Measurements from ENCODE around the gene POU2F3. TPM values are rescaled to one million over a fixed set of nuclear protein-coding genes. Genes with fewer than 3 reads are reported as not detected.

The POU2F3 gene
- total RNA-seq, 1 donor from 2014 or later = not detected

DNA sequence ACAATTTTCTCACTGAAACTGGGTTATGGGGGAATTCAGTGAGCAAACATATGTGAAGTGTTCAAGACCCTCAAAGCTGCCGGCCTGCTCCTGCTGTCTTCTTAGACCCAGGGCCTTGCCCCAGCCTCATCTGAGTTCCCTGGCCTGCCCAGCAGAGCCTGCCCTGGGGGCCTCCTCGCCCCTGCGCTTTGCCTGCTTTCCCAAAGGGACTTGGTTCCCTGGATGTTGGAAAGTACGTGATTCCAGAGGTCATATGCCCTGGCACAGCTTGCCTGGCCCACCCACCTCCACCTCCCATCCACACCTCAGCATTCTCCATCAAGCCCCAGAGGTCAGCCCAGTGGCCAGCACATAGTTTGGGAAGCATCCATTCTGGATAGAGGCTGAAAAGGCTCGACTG is 13.7 kb upstream of the POU2F3 start:
- peaks cover 2% of the 10 kb centered on the region for H3K36me3 Mint-ChIP-seq (ENCODE audit: low read depth)
- H3K9me3 Mint-ChIP-seq (ENCODE audit: low read depth) = no peaks in the 10 kb centered on the region
- H3K4me3 Mint-ChIP-seq (ENCODE audit: unreplicated experiment) = no peak overlapping the region
- no peak for DNase-seq (ENCODE audit: low spot score)
- peaks cover 14% of the 10 kb centered on the region for H3K4me1 Mint-ChIP-seq (ENCODE audit: low read depth)
- H3K27me3 Mint-ChIP-seq (ENCODE audit: low read depth) = no peaks in the 10 kb centered on the region
- no peak overlapping the region for H3K27ac Mint-ChIP-seq (ENCODE audit: unreplicated experiment)
- TF ChIP-seq, protein P1, sequence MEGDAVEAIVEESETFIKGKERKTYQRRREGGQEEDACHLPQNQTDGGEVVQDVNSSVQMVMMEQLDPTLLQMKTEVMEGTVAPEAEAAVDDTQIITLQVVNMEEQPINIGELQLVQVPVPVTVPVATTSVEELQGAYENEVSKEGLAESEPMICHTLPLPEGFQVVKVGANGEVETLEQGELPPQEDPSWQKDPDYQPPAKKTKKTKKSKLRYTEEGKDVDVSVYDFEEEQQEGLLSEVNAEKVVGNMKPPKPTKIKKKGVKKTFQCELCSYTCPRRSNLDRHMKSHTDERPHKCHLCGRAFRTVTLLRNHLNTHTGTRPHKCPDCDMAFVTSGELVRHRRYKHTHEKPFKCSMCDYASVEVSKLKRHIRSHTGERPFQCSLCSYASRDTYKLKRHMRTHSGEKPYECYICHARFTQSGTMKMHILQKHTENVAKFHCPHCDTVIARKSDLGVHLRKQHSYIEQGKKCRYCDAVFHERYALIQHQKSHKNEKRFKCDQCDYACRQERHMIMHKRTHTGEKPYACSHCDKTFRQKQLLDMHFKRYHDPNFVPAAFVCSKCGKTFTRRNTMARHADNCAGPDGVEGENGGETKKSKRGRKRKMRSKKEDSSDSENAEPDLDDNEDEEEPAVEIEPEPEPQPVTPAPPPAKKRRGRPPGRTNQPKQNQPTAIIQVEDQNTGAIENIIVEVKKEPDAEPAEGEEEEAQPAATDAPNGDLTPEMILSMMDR (IDR thresholded peaks at IDR 0.05) = no peak

- Mint-ChIP-seq H3K4me1 (ENCODE audit: low read depth) (peaks cover 14% of the 10 kb centered on the region), H3K36me3 (ENCODE audit: low read depth) (peaks cover 2% of the 10 kb centered on the region), H3K9me3 (ENCODE audit: low read depth) (no peaks in the 10 kb centered on the region), H3K27me3 (ENCODE audit: low read depth) (no peaks in the 10 kb centered on the region), H3K4me3 (ENCODE audit: unreplicated experiment) (no peak overlapping the region), H3K27ac (ENCODE audit: unreplicated experiment) (no peak overlapping the region)
- DNase-seq (ENCODE audit: low spot score) = no peak
- TF ChIP-seq, protein P1 (IDR thresholded peaks at IDR 0.05) = no peak
These were observed 13.2 kb upstream of the POU2F3 start for GRCh38 chr11:120226714-120227113.

DNA sequence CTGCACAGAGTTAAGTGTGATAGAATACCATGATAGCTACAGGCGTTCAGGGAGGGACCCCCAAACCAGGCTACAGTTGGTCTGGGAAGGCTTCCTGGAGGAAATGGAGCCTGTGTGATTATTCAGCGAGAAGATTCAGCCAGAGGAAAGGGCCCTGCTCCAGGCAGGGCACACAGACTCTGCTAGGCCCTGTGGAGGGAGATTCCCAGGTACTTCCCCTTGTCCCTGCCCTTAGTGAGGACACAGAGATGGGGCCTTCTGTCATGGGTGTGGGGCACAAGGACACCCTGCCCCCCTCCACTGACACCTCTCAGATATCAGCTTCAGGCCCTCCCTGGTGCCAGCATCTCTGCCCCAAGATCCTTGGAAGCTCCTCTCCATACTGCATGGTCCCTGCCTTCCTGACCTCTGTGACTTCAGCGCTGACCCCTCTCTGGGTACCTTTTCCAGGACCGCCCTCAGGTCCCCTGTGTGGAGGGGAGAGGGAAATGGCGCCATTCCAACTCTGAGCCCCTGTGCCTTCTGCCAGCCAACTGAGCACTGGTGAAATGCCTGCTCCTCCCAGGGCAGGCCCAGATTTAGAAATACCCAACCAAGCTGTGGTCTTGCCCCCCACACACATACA is 12.6 kb upstream of the POU2F3 start:
- Mint-ChIP-seq H3K27me3 (ENCODE audit: low read depth) (peaks cover 1% of the 10 kb centered on the region), H3K4me1 (ENCODE audit: low read depth) (peaks cover 14% of the 10 kb centered on the region), H3K9me3 (ENCODE audit: low read depth) (no peaks in the 10 kb centered on the region), H3K4me3 (ENCODE audit: unreplicated experiment) (no peak overlapping the region), H3K36me3 (ENCODE audit: low read depth) (peaks cover 2% of the 10 kb centered on the region), H3K27ac (ENCODE audit: unreplicated experiment) (no peak overlapping the region)
- DNase-seq (ENCODE audit: low spot score) = no peak
- TF ChIP-seq, protein P1 (IDR thresholded peaks at IDR 0.05) = no peak

GRCh38 chr11:120228794-120229384 is 11.1 kb upstream of the POU2F3 start:
- Mint-ChIP-seq H3K4me3 (ENCODE audit: unreplicated experiment) (no peak overlapping the region), H3K27ac (ENCODE audit: unreplicated experiment) (no peak overlapping the region)
- TF ChIP-seq, protein P1 (IDR thresholded peaks at IDR 0.05) = no peak

GRCh38 chr11:120229451-120230424 is 10.2 kb upstream of the POU2F3 start:
- H3K9me3 Mint-ChIP-seq (ENCODE audit: low read depth) = no peaks in the 10 kb centered on the region
- peaks cover 11% of the 10 kb centered on the region for H3K4me1 Mint-ChIP-seq (ENCODE audit: low read depth)
- H3K27me3 Mint-ChIP-seq (ENCODE audit: low read depth) = peaks cover 18% of the 10 kb centered on the region
- TF ChIP-seq, protein P1 (IDR thresholded peaks at IDR 0.05) = peak; percentile 95
- H3K4me3 Mint-ChIP-seq (ENCODE audit: unreplicated experiment) = no peak overlapping the region
- no peak overlapping the region for H3K27ac Mint-ChIP-seq (ENCODE audit: unreplicated experiment)
- H3K36me3 Mint-ChIP-seq (ENCODE audit: low read depth) = peaks cover 2% of the 10 kb centered on the region
- DNase-seq (ENCODE audit: low spot score) = no peak

More at GRCh38 chr11:120228794-120229384, 11.1 kb upstream of the POU2F3 start:
- H3K27me3 Mint-ChIP-seq (ENCODE audit: low read depth) = peaks cover 10% of the 10 kb centered on the region
- H3K4me1 Mint-ChIP-seq (ENCODE audit: low read depth) = peaks cover 14% of the 10 kb centered on the region
- DNase-seq (ENCODE audit: low spot score) = no peak
- no peaks in the 10 kb centered on the region for H3K9me3 Mint-ChIP-seq (ENCODE audit: low read depth)
- peaks cover 2% of the 10 kb centered on the region for H3K36me3 Mint-ChIP-seq (ENCODE audit: low read depth)
